T47D (cell line): ENCODE data around the gene RALA.
"Not testable (repeated sequence)": the region's sequence is repeated elsewhere in the genome, so short reads cannot be mapped to it uniquely, and the experiment has no call there.

Experiments used
- DNase-seq, 2 experiments: peaks; one replicate each; pipeline versions ENCODE4 v3.0.0 to v3.0.0-alpha.2; 2011 to 2012; ENCODE audit warnings: low read depth in 1 of 2, low spot score in 1 of 2
- JUND ChIP-seq: IDR thresholded peaks from 2 replicates; pipeline ENCODE4 v1.6.1; 2012; ENCODE audit warnings: low read depth
- in situ Hi-C: cut with HindIII; loops from 2 replicates; pipeline ENCODE4 v1.10.0; 2016; ENCODE audit warnings: low sequenced_read_pairs, low pct_unique_long_range_greater_than_20kb

The RALA gene

DNA sequence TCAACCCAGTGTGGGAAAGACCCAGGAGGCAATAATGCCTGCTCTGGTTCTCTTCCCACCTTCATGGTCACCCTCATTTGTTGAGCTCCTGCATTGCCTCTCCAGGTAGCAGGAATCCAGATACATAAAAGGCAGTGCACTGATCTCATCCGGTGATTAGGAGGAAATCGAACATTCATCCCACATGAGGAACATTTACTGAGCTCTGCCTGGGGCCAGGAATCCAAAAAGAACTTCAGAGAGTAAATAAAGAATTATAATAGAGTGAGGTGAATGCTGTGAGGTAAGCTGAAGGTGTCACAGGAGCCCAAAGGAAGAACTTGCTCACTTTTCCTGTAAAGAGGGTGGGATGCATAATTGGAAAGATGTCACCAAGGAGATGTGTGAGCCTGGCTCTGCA lies 121.2 kb downstream of the RALA start:
- in situ Hi-C loops: loop anchor here (25.0 kb wide), 1 partner anchor 182 kb away; the partner anchor contains the start of gene YAE1
- peak; percentile 68 to 77 for DNase-seq
- TF ChIP-seq JUND: no peak

DNA sequence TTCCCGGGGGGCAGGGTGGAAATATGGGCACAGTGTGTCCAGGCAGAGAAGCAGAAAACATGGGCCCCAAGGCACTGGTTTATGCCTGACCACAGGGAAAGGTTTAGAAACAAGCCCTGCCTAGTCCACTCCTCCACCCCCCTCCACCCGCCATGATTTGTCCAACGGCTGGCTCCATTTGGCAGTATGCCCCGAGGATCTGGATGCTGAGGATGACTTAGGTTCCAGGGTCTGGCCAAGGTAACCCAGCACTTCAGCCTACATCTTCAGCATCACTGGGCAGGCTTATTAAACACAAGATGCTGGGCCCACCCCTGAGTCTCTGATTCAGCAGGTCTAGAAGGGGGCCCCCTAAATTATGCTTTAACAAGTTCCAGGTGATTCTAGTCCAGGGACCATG lies 121.9 kb downstream of the RALA start:
- DNase-seq: peak in 1 of 2 experiments; percentile 12
- no peak for TF ChIP-seq JUND
- in situ Hi-C loops: loop anchor here (25.0 kb wide), 1 partner anchor 183 kb away; the partner anchor contains the start of gene YAE1

- DNase-seq: peak; percentile 82 to 89
- no peak for TF ChIP-seq JUND
- in situ Hi-C loops: loop anchor here (25.0 kb wide), 1 partner anchor 184 kb away; the partner anchor contains the start of gene YAE1
These were observed 122.9 kb downstream of the RALA start for GRCh38 chr7:39746103-39746819.

- 0 out of 2 replicates have a peak, but pooled peaks have one; percentile 8 for TF ChIP-seq JUND
- DNase-seq: no peak
- in situ Hi-C loops: loop anchor here (25.0 kb wide), 1 partner anchor 187 kb away; the partner anchor contains the start of gene YAE1
These were observed 125.8 kb downstream of the RALA start for GRCh38 chr7:39749177-39749576.

GRCh38 chr7:39749717-39750116 lies 126.3 kb downstream of the RALA start:
- no peak for TF ChIP-seq JUND
- DNase-seq: no peak
- in situ Hi-C loops: loop anchor here (25.0 kb wide), 1 partner anchor 187 kb away; the partner anchor contains the start of gene YAE1

- in situ Hi-C loops: no loop called here
- DNase-seq: peak in 1 of 2 experiments; percentile 63
- no peak for TF ChIP-seq JUND
These were observed 127.1 kb downstream of the RALA start for GRCh38 chr7:39750253-39751077.

DNA sequence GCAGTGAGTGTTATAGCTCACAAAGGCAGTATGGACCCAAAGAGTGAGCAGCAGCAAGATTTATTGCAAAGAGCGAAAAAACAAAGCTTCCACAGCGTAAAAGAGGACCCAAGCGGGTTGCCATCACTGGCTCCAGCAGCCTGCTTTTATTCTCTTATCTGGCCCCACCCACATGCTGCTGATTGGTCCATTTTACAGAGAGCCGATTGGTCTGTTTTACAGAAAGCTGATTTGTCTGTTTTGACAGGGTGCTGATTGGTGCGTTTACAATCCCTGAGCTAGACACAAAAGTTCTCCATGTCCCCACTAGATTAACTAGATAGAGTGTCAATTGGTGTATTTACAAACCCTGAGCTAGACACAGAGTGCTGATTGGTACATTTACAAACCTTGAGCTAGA lies 129.9 kb downstream of the RALA start:
- in situ Hi-C loops, DNase-seq: not testable (repeated sequence)

DNA sequence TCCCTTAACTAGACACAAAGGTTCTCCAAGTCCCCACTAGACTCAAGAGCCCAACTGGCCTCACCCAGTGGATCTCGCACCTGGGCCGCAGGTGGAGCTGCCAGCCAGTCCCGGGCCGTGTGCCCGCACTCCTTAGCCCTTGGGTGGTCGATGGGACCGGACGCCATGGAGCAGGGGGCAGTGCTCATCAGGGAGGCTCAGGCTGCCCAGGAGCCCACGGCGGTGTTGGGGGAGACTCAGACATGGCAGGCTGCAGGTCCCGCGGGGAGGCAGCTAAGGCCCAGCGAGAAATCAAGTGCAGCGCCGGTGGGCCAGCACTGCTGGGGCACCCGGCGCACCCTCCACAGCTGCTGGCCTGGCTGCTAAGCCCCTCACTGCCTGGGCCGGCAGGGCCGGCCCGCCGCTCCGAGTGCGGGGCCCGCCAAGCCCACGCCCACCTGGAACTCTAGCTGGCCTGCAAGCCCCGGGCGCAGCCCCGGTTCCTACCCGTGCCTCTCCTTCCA lies 130.5 kb downstream of the RALA start:
- DNase-seq: no peak
- in situ Hi-C loops: no loop called here
- no peak for TF ChIP-seq JUND

GRCh38 chr7:39754326-39755120 lies 131.2 kb downstream of the RALA start:
- no peak for TF ChIP-seq JUND
- in situ Hi-C loops: no loop called here
- no peak for DNase-seq

DNA sequence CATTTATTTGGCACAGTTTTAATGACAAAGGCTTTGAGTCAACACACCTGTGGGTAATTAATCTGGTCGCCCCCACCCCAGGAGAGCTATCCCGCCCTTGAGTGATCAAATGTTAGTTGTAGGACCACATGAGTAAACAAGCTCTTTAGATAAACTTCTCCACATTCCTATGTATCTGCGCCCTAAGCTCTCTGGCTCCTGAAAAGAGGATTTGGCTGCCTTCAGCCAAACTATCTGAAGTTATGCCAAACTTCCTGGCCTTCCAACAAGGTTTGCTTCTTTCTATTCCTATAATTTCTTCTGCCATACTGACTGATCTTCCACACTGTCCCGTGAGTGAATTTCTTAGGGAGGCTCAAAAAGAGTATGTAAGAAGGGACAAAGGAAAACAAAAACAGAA lies 134.2 kb downstream of the RALA start:
- TF ChIP-seq JUND: no peak
- DNase-seq: no peak
- in situ Hi-C loops: no loop called here
